Thyroid gland (tissue), 4 donors: ENCODE results near the gene TGFBR3.

Source experiments
- CTCF ChIP-seq, 6 experiments: fragments of 200-600 bp in 3 of 6; fragments of 450-650 bp in 3 of 6; sonication (generic) in 3 of 6; IDR thresholded peaks; one replicate each; pipeline ENCODE4 v1.5.1; 2016 to 2019; ENCODE audit warnings: antibody characterized with exemption in 6 of 6, mild to moderate bottlenecking in 2 of 6, inconsistent platforms in 1 of 6, moderate library complexity in 1 of 6
- POLR2A ChIP-seq, 2 donors: fragments of 450-650 bp; IDR thresholded peaks; one replicate each; pipeline ENCODE4 v1.6.1; 2017; ENCODE audit warnings: antibody characterized with exemption in 2 of 2, mild to moderate bottlenecking in 2 of 2, moderate library complexity in 1 of 2

- no peak for TF ChIP-seq CTCF (IDR thresholded peaks at IDR 0.05)
- TF ChIP-seq POLR2A (IDR thresholded peaks at IDR 0.05), result no peak
These were observed 230.0 kb downstream of the TGFBR3 start for GRCh38 chr1:91655912-91656449.
